SU-DHL-6 (cell line): Measurements from ENCODE around the gene TTC3.

Experiments
- CTCF ChIP-seq: fragments of 200-600 bp; sonication (generic); IDR thresholded peaks from one replicate; pipeline ENCODE4 v1.5.1; 2017; ENCODE audit warnings: antibody characterized with exemption, mild to moderate bottlenecking, low read length, moderate library complexity; ENCODE audit not compliant: insufficient read depth, poor library complexity, severe bottlenecking
- EZH2phosphoT487 ChIP-seq: fragments of 200-600 bp; sonication (generic), shearing (Covaris generic); conservative IDR thresholded peaks from 2 replicates; pipeline ENCODE4 v1.6.1; 2018; ENCODE audit warnings: mild to moderate bottlenecking, antibody characterized with exemption, low read length, moderate library complexity, mixed read lengths

DNA sequence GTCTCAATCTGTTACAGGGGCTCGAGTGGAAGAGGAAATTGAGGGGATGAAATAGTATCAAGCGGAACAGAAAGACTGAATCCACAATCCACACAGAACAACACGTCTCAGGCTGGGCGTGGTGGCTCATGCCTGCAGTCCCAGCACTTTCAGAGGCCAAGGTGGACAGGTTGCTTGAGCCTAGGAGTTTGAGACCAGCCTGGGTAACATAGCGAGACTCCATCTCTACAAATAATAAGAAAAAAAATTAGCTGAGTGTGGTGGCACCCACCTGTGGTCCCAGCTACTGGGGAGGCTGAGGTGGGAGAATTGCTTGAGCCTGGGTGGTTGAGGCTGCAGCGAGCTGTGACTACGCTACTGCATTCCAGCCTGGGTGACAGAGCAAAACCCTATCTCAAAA, 168.4 kb downstream of the TTC3 start:
- no peak for TF ChIP-seq CTCF
- TF ChIP-seq EZH2phosphoT487 = no peak
